Endodermal cell (in vitro differentiated cells): ENCODE data around the gene TBXAS1. TPM values are rescaled to one million over a fixed set of nuclear protein-coding genes. Genes with fewer than 3 reads are reported as not detected.

Experiments
- DNase-seq: peaks from one replicate; pipeline ENCODE4 v3.0.0-alpha.2; 2017
- H3K27ac ChIP-seq: 2 replicates; pipeline ENCODE4 v1.5.1; 2013; ENCODE audit warnings: mild to moderate bottlenecking, low read depth, low read length, moderate library complexity
- H3K27me3 ChIP-seq: 2 replicates; pipeline ENCODE4 v1.6.1; 2013; ENCODE audit warnings: mild to moderate bottlenecking, low read length, moderate library complexity; ENCODE audit not compliant: insufficient read depth, control insufficient read depth, poor library complexity, severe bottlenecking
- H3K36me3 ChIP-seq: 2 replicates; pipeline ENCODE4 v1.7.0; 2013; ENCODE audit warnings: mild to moderate bottlenecking, low read length, moderate library complexity; ENCODE audit not compliant: control insufficient read depth, insufficient read depth
- H3K4me1 ChIP-seq: one replicate; pipeline ENCODE4 v1.7.0; 2013; ENCODE audit warnings: low read length; ENCODE audit not compliant: control insufficient read depth, insufficient read depth
- H3K4me3 ChIP-seq: 2 replicates; pipeline ENCODE4 v1.5.1; 2013; ENCODE audit warnings: mild to moderate bottlenecking, low read length, moderate library complexity
- H3K9ac ChIP-seq: 2 replicates; pipeline ENCODE4 v1.6.1; 2013; ENCODE audit warnings: mild to moderate bottlenecking, low read length, moderate library complexity; ENCODE audit not compliant: poor library complexity, severe bottlenecking; ENCODE audit errors: extremely low read depth
- H3K9me3 ChIP-seq: 2 replicates; pipeline ENCODE4 v1.6.1; 2013; ENCODE audit warnings: mild to moderate bottlenecking, low read length, moderate library complexity; ENCODE audit not compliant: control insufficient read depth
- H3K27ac Mint-ChIP-seq: 2 replicates; pipeline ENCODE4 v1.8.0; 2020; ENCODE audit warnings: mixed read lengths
- H3K27me3 Mint-ChIP-seq: 2 replicates; pipeline ENCODE4 v1.8.0; 2021; ENCODE audit warnings: mild to moderate bottlenecking, mixed read lengths; ENCODE audit not compliant: insufficient read depth
- H3K36me3 Mint-ChIP-seq: 2 replicates; pipeline ENCODE4 v1.8.0; 2020; ENCODE audit warnings: low read depth, mixed read lengths
- H3K4me1 Mint-ChIP-seq: 2 replicates; pipeline ENCODE4 v1.8.0; 2020; ENCODE audit warnings: mixed read lengths
- H3K4me3 Mint-ChIP-seq: 2 replicates; pipeline ENCODE4 v1.8.0; 2020; ENCODE audit warnings: mild to moderate bottlenecking, moderate library complexity, mixed read lengths
- H3K9me3 Mint-ChIP-seq: 2 replicates; pipeline ENCODE4 v1.8.0; 2020; ENCODE audit warnings: mild to moderate bottlenecking, mixed read lengths
- CTCF ChIP-seq: fragments of 200-600 bp; sonication (generic); conservative IDR thresholded peaks from 2 replicates; pipeline ENCODE4 v1.5.0; 2021; ENCODE audit warnings: antibody characterized with exemption, mild to moderate bottlenecking
- whole genome bisulfite sequencing, 2 experiments: methylation state at CpG; one replicate each; pipeline versions ENCODE4 v1.1.5 to v1.1.7; 2013; ENCODE audit warnings: missing lambda C conversion rate in 2 of 2, mixed read lengths in 1 of 2; ENCODE audit not compliant: insufficient coverage in 1 of 2, insufficient read length in 1 of 2; 5-methylcytosine and 5-hydroxymethylcytosine counted together
- long read RNA-seq, 4 experiments: library from polyadenylated mRNA in 2 of 4; library from RNA in 1 of 4; library from capped mRNA in 1 of 4; stranded (forward) in 3 of 4; unstranded in 1 of 4; transcript quantifications; one replicate each; pipeline ENCODE4 v2.0.0, GENCODE V29; 2020 to 2021; ENCODE audit warnings: inconsistent platforms in 1 of 4
- polyA plus RNA-seq, 2 experiments: library from polyadenylated mRNA; stranded (reverse); fragments of 50-300 nt; gene quantifications; one replicate each; pipeline ENCODE4 v1.2.3, GENCODE V29; 2013
- total RNA-seq, 2 donors: library from RNA; stranded (reverse); fragmentation: NEBNext Ultra II Directional in 1 of 2; extraction: Animal tissue kit (Norgen Biotek cat#: 25700) in 1 of 2; gene quantifications; 2 replicates in 1 of 2; 3 replicates in 1 of 2; pipeline ENCODE4 v1.2.1, GENCODE V29; 2021

The TBXAS1 gene
- 10 to 100 TPM in 1 of 2 donors, 1 to 10 TPM in 1; 7.6 to 13.5 TPM for total RNA-seq
- polyA plus RNA-seq (2013, experiment 1 of 2): 2.6 TPM
- polyA plus RNA-seq (2013, experiment 2 of 2): 2.7 TPM
- long read RNA-seq, experiment 1, partial matches to known transcripts: 2 of 4 reads
- long read RNA-seq, experiment 1, other reads (novel, unspliced or antisense): 2 of 4 reads
- long read RNA-seq, experiment 2, partial matches to known transcripts: 3 of 27 reads
- long read RNA-seq, experiment 2, other reads (novel, unspliced or antisense): 24 of 27 reads
- long read RNA-seq, experiment 3, partial matches to known transcripts: 0 of 11 reads
- long read RNA-seq, experiment 3, other reads (novel, unspliced or antisense): 8 of 11 reads
- long read RNA-seq, experiment 4, partial matches to known transcripts: 0 of 4 reads
- long read RNA-seq, experiment 4, other reads (novel, unspliced or antisense): 4 of 4 reads

GRCh38 chr7:139829025-139829774 lies at the start of gene TBXAS1:
TBXAS1 (plus strand) TSS chr7:139829264; CDS start chr7:139829391, 127 bp downstream.
- Mint-ChIP-seq H3K27me3 (peaks cover 1% of the 10 kb centered on the region), H3K27ac (peak within 1 kb of the TSS; percentile 91), H3K4me3 (no peak within 1 kb of the TSS), H3K36me3 (peaks cover 11% of the 10 kb centered on the region), H3K4me1 (peaks cover 41% of the 10 kb centered on the region), H3K9me3 (peaks cover 29% of the 10 kb centered on the region)
- Histone ChIP-seq H3K9me3 (peaks cover 29% of the 10 kb centered on the region), H3K36me3 (no peaks in the 10 kb centered on the region), H3K4me3 (peak within 1 kb of the TSS; percentile 49), H3K9ac (no peak within 1 kb of the TSS), H3K27me3 (no peaks in the 10 kb centered on the region), H3K27ac (no peak within 1 kb of the TSS), H3K4me1 (peaks cover 15% of the 10 kb centered on the region)
- 79 to 92% methylated on average over 4 to 10 of the region's 10 CpGs for WGBS, 2 experiments
- TF ChIP-seq CTCF: no peak
- peak; percentile 67 for DNase-seq

GRCh38 chr7:139782932-139783331 lies 46.1 kb upstream of the TBXAS1 start:
- H3K27me3 Mint-ChIP-seq: peaks cover 24% of the 10 kb centered on the region
- H3K4me1 Mint-ChIP-seq: peaks cover 2% of the 10 kb centered on the region
- no peak overlapping the region for H3K27ac ChIP-seq
- H3K4me3 Mint-ChIP-seq: no peak overlapping the region
- no peaks in the 10 kb centered on the region for H3K9me3 ChIP-seq
- peaks cover 15% of the 10 kb centered on the region for H3K27me3 ChIP-seq
- no peak overlapping the region for H3K27ac Mint-ChIP-seq
- H3K4me1 ChIP-seq: peaks cover 9% of the 10 kb centered on the region
- no peak overlapping the region for H3K9ac ChIP-seq
- WGBS, 2 experiments: 79 to 91% methylated on average over 2 to 3 of the region's 3 CpGs
- peaks cover 15% of the 10 kb centered on the region for H3K36me3 ChIP-seq
- DNase-seq: no peak
- H3K4me3 ChIP-seq: peak overlapping the region; percentile 6
- H3K9me3 Mint-ChIP-seq: no peaks in the 10 kb centered on the region
- no peaks in the 10 kb centered on the region for H3K36me3 Mint-ChIP-seq
- no peak for TF ChIP-seq CTCF

- peaks cover 21% of the 10 kb centered on the region for H3K27me3 Mint-ChIP-seq
- H3K36me3 ChIP-seq: peaks cover 16% of the 10 kb centered on the region
Observed at GRCh38 chr7:139783647-139784385, 45.2 kb upstream of the TBXAS1 start.

More at GRCh38 chr7:139783647-139784385, 45.2 kb upstream of the TBXAS1 start:
- Mint-ChIP-seq H3K27ac (no peak overlapping the region), H3K4me3 (no peak overlapping the region), H3K9me3 (no peaks in the 10 kb centered on the region), H3K36me3 (peaks cover 6% of the 10 kb centered on the region), H3K4me1 (no peaks in the 10 kb centered on the region)
- no peak overlapping the region for H3K9ac ChIP-seq
- H3K27me3 ChIP-seq: peaks cover 14% of the 10 kb centered on the region
- peaks cover 9% of the 10 kb centered on the region for H3K4me1 ChIP-seq
- WGBS, 2 experiments: 14 to 22% methylated on average over 3 of the region's 3 CpGs
- peak overlapping the region; percentile 6 for H3K4me3 ChIP-seq
- no peak overlapping the region for H3K27ac ChIP-seq
- TF ChIP-seq CTCF: peak; percentile 30
- no peaks in the 10 kb centered on the region for H3K9me3 ChIP-seq
- DNase-seq: peak; percentile 74
